Effector memory CD8-positive, alpha-beta T cell (primary cell): Measurements from ENCODE around the gene NKX2-2.
A peak's percentile ranks its signal among the peaks of the same experiment; 100 is the strongest.

ENCODE experiments used
- ATAC-seq: fragments of 150-1000 bp; cut with Tn5 transposase; replicated peaks from 2 replicates; pipeline ENCODE4 v1.10.0; 2021; ENCODE audit warnings: mild to moderate bottlenecking, moderate library complexity
- DNase-seq, 3 experiments: peaks; one replicate each; pipeline ENCODE4 v3.0.0; 2021
- H3K27ac Mint-ChIP-seq, 2 donors: one replicate each; pipeline ENCODE4 v1.8.0; 2022; ENCODE audit warnings: mild to moderate bottlenecking in 2 of 2, mixed read lengths in 2 of 2, moderate library complexity in 2 of 2
- H3K27me3 Mint-ChIP-seq, 2 donors: one replicate each; pipeline ENCODE4 v1.8.0; 2022; ENCODE audit warnings: mixed read lengths in 2 of 2
- H3K36me3 Mint-ChIP-seq: one replicate; pipeline ENCODE4 v1.8.0; 2022; ENCODE audit warnings: mild to moderate bottlenecking, moderate library complexity, mixed read lengths; ENCODE audit not compliant: insufficient read depth
- H3K4me1 Mint-ChIP-seq, 2 donors: one replicate each; pipeline ENCODE4 v1.8.0; 2022; ENCODE audit warnings: low read depth in 2 of 2, mixed read lengths in 2 of 2
- H3K4me3 Mint-ChIP-seq, 2 donors: one replicate each; pipeline ENCODE4 v1.8.0; 2022; ENCODE audit warnings: mild to moderate bottlenecking in 2 of 2, mixed read lengths in 2 of 2, moderate library complexity in 2 of 2
- H3K9me3 Mint-ChIP-seq, 2 donors: one replicate each; pipeline ENCODE4 v1.8.0; 2022; ENCODE audit warnings: mixed read lengths in 2 of 2

The NKX2-2 gene

DNA sequence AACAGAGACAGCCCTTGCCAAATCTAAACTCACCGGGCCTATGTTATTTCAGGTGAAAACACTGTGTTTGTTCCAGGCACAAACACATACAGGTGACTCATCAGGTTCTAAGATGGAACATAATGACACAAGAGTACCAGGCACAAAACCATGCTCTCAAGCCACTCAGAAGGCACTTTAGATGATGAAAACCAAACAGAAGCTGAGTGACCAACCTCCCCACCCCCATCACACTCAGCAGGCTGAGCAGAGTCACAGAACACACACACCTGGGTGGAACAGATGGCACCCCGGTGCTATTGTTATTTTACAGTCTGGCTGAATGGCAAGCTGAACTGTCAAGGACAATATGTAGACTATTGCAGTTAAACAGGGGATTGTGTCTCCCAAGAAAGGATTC is 20.6 kb upstream of the NKX2-2 start:
- DNase-seq = no peak
- Mint-ChIP-seq H3K27me3 (peaks cover 15 to 59% of the 10 kb centered on the region in 2 donors), H3K4me1 (no peaks in the 10 kb centered on the region), H3K27ac (no peak overlapping the region), H3K36me3 (no peaks in the 10 kb centered on the region), H3K9me3 (no peaks in the 10 kb centered on the region), H3K4me3 (no peak overlapping the region)
- no peak for ATAC-seq

DNA sequence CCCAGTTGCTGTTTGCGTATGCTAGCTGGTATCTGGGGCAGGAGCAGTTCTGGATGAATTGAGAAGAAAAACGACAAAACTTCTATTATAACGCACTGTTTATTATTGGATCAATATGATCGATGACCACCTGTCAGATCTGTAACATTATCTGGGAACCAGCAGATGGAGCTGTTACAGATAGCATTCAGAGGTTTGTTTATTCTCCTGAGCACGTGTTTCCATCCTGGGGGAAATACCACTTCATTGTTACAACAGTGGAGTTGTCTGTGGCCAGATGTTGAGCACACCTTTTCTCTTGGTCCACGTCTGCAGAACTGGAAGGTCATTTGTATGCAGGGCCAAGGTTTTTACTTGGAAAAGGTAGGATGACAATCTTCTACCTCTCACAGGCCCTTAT is 16.0 kb upstream of the NKX2-2 start:
- no peaks in the 10 kb centered on the region for H3K36me3 Mint-ChIP-seq
- ATAC-seq = no peak
- H3K27ac Mint-ChIP-seq = no peak overlapping the region

GRCh38 chr20:21528870-21529269 is 15.0 kb upstream of the NKX2-2 start:
- Mint-ChIP-seq H3K4me1 (no peaks in the 10 kb centered on the region), H3K27me3 (peaks cover 44 to 79% of the 10 kb centered on the region in 2 donors), H3K9me3 (no peaks in the 10 kb centered on the region), H3K36me3 (no peaks in the 10 kb centered on the region), H3K27ac (no peak overlapping the region), H3K4me3 (no peak overlapping the region)
- DNase-seq (no peak), ATAC-seq (no peak)

More for the DNA sequence above, 16.0 kb upstream of the NKX2-2 start:
- H3K27me3 Mint-ChIP-seq = peaks cover 34 to 77% of the 10 kb centered on the region in 2 donors
- DNase-seq = no peak
- no peak overlapping the region for H3K4me3 Mint-ChIP-seq
- H3K4me1 Mint-ChIP-seq = no peaks in the 10 kb centered on the region
- H3K9me3 Mint-ChIP-seq = no peaks in the 10 kb centered on the region

DNA sequence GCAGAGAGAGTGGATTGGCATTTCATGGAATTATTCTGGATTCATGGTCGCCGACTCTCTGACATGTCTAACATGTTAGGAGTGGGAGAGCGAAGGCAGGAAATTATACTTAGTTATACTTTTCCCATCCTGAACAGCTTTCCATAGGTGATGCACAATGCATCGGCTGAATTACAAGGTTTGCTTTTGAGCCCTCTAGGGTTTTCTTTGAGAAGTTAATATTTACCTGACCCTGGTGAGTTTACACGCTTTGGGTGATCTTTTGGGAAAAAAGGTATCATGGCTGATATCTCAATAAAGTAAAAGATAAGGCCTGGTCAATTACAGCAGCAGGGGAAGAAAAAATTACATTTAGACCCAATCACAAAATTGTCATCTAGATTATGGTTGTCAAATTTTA is 14.0 kb upstream of the NKX2-2 start:
- H3K27ac Mint-ChIP-seq = no peak overlapping the region
- no peak overlapping the region for H3K4me3 Mint-ChIP-seq
- H3K36me3 Mint-ChIP-seq = peaks cover 5% of the 10 kb centered on the region
- no peaks in the 10 kb centered on the region for H3K9me3 Mint-ChIP-seq
- peaks cover 51 to 79% of the 10 kb centered on the region in 2 donors for H3K27me3 Mint-ChIP-seq
- peaks cover 0 to 2% of the 10 kb centered on the region in 2 donors for H3K4me1 Mint-ChIP-seq
- ATAC-seq (no peak), DNase-seq (no peak)

DNA sequence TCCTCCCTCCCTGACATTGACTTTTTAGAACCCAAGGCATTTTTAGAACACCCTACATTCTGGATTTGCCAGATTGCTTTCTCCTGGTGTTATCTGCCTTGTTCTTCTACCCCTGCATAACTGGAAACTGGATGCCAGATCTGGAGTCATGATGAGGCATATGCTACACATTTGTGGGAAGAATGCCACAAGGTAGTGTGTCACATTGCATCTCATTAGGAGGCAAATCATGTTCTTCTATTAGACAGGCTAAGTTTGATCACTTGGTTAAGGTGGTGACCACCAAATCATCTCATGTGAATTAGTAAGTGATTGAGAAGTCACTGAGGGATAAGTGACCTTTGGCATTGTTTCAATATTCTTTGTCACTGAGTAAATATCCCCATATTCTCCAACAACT is 12.9 kb upstream of the NKX2-2 start:
- no peaks in the 10 kb centered on the region for H3K9me3 Mint-ChIP-seq
- peaks cover 0 to 2% of the 10 kb centered on the region in 2 donors for H3K4me1 Mint-ChIP-seq
- no peak for ATAC-seq
- peaks cover 6% of the 10 kb centered on the region for H3K36me3 Mint-ChIP-seq
- no peak for DNase-seq
- H3K27ac Mint-ChIP-seq = no peak overlapping the region
- H3K27me3 Mint-ChIP-seq = peaks cover 48 to 75% of the 10 kb centered on the region in 2 donors
- H3K4me3 Mint-ChIP-seq = no peak overlapping the region

- Mint-ChIP-seq H3K27me3 (peaks cover 75 to 87% of the 10 kb centered on the region in 2 donors), H3K4me3 (no peak overlapping the region), H3K27ac (no peak overlapping the region), H3K9me3 (no peaks in the 10 kb centered on the region), H3K36me3 (peaks cover 10% of the 10 kb centered on the region), H3K4me1 (peaks cover 3 to 6% of the 10 kb centered on the region in 2 donors)
- DNase-seq (no peak), ATAC-seq (no peak)
These were observed 10.0 kb upstream of the NKX2-2 start for GRCh38 chr20:21523895-21524294.

GRCh38 chr20:21523281-21523868 is 9.5 kb upstream of the NKX2-2 start:
- H3K27ac Mint-ChIP-seq = no peak overlapping the region
- ATAC-seq (no peak), DNase-seq (no peak)
- no peak overlapping the region for H3K4me3 Mint-ChIP-seq
- H3K9me3 Mint-ChIP-seq = no peaks in the 10 kb centered on the region
- H3K27me3 Mint-ChIP-seq = peaks cover 77 to 87% of the 10 kb centered on the region in 2 donors
- peaks cover 10% of the 10 kb centered on the region for H3K36me3 Mint-ChIP-seq
- peaks cover 3 to 6% of the 10 kb centered on the region in 2 donors for H3K4me1 Mint-ChIP-seq

GRCh38 chr20:21522481-21523280 is 8.8 kb upstream of the NKX2-2 start:
- H3K9me3 Mint-ChIP-seq = no peaks in the 10 kb centered on the region
- peaks cover 8 to 10% of the 10 kb centered on the region in 2 donors for H3K4me1 Mint-ChIP-seq
- H3K4me3 Mint-ChIP-seq = no peak overlapping the region
- H3K27ac Mint-ChIP-seq = no peak overlapping the region
- DNase-seq = no peak
- peaks cover 10% of the 10 kb centered on the region for H3K36me3 Mint-ChIP-seq
- H3K27me3 Mint-ChIP-seq = peaks cover 84 to 92% of the 10 kb centered on the region in 2 donors
- no peak for ATAC-seq

DNA sequence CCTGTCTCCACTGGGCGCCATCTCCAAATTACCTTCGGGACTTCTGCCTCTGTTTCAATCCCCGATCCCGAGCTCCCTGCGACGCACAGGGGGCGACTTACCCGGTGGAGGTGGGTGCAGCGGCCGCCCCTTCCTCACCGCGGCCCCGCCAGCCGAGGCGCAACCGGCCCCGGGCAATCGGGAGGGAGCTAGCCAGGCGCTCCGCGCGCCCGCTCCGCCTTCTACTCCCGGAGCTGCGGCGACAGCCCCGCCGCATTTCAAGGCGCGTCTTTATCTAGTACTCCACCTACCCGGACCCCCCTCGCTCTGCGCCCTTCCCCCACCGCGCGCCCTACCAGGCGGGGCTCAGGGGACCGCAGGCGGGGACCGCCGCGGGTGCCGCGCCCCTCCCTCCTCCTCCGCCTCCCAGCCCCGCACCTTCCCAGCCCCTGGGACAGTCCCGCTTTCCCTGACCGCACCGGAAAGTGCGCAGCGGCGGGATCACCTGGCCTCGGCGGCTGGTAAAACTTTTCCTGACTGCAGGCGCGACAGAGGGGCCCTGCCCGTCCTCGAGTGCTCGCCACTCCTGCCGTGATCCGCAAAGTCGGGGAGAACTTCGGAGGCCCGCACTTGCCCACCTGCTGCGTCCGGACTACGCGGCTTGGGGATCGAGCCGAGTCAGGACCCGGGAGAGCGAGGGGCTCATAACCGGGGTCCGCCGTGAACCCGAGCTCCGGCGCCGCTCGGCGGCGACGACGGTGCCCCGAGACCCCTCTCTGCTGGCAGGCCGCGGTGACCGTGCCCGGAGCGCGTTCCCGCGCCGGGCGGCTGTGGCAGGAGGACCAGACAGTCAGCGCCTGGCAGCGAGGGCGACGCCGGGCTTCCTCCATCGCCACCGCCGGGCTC is 8.0 kb upstream of the NKX2-2 start:
- Mint-ChIP-seq H3K27ac (no peak overlapping the region), H3K4me1 (peaks cover 11 to 14% of the 10 kb centered on the region in 2 donors), H3K9me3 (no peaks in the 10 kb centered on the region), H3K4me3 (no peak overlapping the region), H3K36me3 (peaks cover 10% of the 10 kb centered on the region), H3K27me3 (peaks cover 84 to 92% of the 10 kb centered on the region in 2 donors)
- DNase-seq = no peak
- no peak for ATAC-seq

DNA sequence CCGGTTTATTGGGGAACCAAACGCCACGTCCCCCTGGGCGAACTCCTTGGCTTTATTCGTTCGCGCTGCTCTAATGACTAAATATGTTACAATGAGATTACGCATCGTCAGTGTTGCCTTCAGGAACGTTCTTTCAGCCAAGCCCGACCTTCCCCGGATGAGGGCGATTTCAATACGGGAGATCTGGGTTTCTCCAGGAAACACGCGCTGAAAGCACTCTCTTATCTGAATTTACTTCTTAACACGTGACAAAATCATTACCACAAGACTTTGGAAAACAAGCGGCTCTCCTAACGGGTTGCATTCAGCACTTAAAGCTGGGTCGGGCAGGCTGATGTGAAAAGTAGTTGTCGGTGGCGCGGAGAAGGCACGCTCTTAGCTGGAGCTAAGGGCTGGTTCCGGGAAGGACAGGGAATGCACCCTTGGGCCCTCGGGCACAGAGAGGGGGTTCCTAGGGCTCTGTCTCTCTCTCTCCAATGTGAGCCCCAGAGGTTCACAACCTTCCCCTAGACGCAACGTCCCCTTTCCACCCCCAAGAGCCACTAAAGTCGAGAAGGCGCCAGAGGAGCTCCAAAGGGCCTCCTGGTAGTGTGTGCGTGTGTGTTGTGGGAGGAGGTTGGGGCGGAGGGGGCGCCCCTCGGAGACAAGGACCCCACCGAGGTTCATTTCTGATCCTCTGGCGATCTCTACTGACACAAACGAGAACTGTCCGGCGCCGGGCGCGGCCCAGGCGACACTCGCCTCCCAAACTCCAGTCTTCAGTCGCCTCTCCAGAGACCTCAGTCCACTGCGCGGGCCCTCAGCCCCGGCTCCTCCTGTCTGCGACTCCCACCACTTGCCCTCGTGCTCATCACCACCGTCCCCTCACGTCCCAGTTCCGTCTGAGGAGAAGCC is 7.1 kb upstream of the NKX2-2 start:
- no peak overlapping the region for H3K4me3 Mint-ChIP-seq
- peaks cover 10% of the 10 kb centered on the region for H3K36me3 Mint-ChIP-seq
- H3K27ac Mint-ChIP-seq = peak overlapping the region in 1 of 2 donors; percentile 32
- peaks cover 14 to 20% of the 10 kb centered on the region in 2 donors for H3K4me1 Mint-ChIP-seq
- H3K27me3 Mint-ChIP-seq = peaks cover 83 to 92% of the 10 kb centered on the region in 2 donors
- DNase-seq (no peak), ATAC-seq (no peak)
- no peaks in the 10 kb centered on the region for H3K9me3 Mint-ChIP-seq

DNA sequence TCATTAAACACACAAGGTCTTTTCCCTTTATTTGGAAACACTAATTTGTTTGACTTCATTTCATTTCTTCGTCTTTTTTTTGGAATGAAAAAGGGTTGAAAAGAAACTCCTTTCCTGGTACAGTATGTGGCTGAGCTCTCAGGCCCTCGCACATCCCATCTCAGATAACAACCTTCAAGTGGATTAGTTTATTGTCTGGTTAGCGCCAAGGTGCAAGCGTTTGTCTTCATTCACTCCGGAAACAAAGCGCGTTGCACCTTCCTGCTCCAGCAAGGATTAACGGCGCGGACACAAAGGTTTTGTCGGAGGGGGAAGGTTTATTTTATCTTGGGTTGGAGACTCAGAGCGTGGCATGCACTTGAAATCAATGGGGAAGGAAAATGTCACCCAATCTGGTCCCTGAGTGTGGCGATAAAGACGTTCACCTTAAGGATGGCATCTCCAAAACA is 5.3 kb upstream of the NKX2-2 start:
- no peak overlapping the region for H3K27ac Mint-ChIP-seq
- no peaks in the 10 kb centered on the region for H3K9me3 Mint-ChIP-seq
- H3K4me1 Mint-ChIP-seq = peaks cover 17 to 20% of the 10 kb centered on the region in 2 donors
- no peak overlapping the region for H3K4me3 Mint-ChIP-seq
- ATAC-seq (no peak), DNase-seq (no peak)
- peaks cover 10% of the 10 kb centered on the region for H3K36me3 Mint-ChIP-seq
- peaks cover 76 to 90% of the 10 kb centered on the region in 2 donors for H3K27me3 Mint-ChIP-seq

GRCh38 chr20:21518292-21518991 is 4.6 kb upstream of the NKX2-2 start:
- Mint-ChIP-seq H3K27ac (no peak overlapping the region), H3K36me3 (peaks cover 10% of the 10 kb centered on the region), H3K4me3 (no peak overlapping the region), H3K9me3 (no peaks in the 10 kb centered on the region), H3K27me3 (peaks cover 74 to 90% of the 10 kb centered on the region in 2 donors), H3K4me1 (peaks cover 17 to 20% of the 10 kb centered on the region in 2 donors)
- DNase-seq (no peak), ATAC-seq (no peak)
